ENCODE results near the gene RBMS1.
"Not testable (repeated sequence)": the region's sequence is repeated elsewhere in the genome, so short reads cannot be mapped to it uniquely, and the experiment has no call there.

Gene RBMS1

DNA sequence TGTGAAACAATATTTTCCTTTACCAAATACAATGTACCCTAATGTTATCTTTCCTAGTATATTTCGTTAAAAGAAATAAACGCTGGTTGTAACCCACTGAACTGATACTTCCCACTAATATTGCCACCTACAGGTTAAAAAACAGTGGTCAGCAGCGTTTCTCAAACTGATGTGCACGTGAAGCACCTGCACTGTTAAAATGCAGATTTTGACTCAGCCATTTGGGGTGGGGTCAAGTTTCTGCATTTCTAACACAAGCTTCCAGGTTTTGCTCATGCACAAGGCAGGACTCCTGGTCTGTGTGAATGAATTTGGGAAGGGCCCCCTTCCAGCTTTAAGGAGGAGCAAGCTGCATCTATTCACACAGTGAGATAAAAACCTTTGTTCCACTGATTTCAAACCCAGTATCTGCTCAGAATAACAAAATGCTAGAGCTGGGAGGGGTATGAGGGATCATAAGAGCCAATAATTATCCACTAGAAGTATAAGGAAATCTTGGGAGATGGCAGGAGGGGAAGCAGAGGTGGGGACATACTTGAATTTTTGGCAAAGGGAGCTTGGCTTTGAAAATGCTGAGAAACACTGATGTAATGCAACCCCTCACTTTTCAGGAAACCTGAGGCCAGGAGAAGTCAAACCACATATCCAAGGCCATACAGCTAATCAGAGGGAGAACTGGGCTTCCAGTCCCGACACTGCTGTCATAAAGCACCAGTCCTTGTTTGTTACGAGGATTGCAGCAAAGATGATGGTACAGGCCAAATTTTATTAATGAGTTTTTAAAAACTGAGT lies 116.2 kb downstream of the RBMS1 start:
- no peak for DNase-seq

DNA sequence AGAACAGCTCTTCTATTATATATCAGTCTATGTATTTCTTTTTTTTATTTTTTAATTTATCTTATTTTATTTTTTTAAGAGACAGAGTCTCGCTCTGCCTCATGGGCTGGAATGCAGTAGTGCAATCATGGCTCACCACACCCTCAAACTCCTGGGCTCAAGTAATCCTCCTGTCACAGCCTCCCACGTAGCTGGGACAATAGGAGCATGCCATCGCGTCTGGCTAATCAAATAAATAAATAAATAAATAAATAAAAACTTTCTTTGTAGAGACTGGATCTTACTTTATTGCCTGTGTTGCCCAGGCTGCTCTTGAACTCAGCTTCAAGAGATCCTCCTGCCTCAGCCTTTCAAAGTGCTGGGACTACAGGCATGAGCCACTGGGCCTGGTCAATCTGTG lies 117.0 kb downstream of the RBMS1 start:
- DNase-seq = no peak

DNA sequence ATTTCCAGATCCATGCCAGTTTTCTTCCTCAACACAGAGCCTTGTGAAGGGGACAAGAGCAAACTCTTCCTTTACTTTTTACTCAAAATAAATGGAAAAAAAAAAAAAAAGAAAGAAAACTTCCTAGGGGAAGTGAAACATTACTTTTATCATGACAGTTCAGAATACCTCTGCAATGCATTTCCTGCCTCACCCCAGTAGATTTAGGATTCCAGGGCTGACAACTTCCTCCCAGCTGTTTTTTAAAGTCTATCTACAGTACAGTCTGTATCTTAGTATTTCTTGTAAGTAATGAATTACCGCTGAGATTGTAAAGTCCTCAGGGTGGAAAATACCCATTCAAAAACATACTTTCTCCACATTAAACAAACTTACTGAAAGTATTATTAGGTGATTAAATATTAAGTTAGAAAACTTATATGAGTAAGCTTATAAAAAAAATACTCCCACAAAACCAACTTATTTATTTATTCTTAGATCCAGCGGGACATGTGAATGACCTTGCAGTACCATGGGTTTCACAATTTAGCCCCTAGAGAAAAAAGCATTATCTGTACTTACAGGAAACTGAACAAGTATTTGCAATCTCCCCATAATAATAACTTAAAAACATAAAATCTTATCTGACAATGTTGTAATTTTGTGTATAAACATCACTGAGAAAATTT lies 117.7 kb downstream of the RBMS1 start:
- peak; percentile 59 for DNase-seq

DNA sequence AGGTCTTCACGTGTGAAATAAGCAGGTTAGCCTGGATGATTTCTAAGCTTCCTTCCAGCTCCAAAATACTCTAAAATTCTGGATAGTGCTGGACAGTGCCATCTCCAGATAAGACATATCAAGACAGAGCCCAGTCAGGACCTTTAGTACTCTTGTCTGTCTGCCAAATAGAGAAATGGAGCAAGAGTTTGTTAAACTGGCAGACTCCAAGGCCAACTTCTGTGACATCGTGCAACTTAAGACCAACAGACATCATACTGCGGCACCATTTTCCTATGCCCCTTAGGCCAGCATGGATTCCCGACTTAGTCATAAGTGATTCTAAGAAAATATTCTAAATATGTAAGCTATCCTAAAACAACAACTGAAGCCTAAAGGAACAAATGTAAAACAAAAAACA lies 118.6 kb downstream of the RBMS1 start:
- DNase-seq = peak; percentile 50

DNA sequence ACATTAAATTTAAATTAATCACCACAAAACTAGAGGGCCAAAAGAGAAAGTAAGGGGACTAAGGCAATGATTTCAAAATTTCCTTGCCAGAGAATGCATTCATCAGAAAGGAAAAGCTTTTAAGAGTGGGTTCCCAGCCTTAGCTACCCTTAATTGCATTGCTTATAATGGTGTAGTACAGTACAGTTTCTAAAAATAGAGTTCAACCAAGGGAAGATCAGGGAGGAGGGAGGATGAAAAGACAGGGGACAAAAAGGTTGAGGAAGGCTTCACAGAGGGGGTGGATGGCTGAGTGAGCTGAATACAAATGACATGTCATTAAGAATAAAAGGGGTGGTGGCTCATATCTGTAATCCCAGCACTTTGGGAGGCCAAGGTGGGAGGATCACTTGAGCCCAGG lies 119.9 kb downstream of the RBMS1 start:
- no peak for DNase-seq

DNA sequence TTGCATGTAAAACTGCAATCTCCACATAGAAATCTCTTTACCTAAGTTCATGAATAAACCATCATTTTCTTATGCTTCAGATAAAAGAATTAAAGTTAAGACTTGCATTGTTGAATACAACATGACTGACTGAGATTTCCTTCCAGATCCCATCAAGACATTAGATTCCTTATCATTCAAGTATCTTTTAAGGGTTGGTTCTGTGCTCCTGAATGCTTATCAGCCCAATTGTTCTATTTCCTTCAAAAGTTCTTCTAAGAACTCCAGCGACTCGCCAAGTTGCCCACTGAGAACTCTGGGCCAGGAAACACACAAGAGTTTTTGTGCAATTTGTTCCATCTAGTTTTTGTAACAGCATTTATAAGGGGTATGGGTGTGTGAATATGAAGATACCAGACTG lies 120.3 kb downstream of the RBMS1 start:
- no peak for DNase-seq

DNA sequence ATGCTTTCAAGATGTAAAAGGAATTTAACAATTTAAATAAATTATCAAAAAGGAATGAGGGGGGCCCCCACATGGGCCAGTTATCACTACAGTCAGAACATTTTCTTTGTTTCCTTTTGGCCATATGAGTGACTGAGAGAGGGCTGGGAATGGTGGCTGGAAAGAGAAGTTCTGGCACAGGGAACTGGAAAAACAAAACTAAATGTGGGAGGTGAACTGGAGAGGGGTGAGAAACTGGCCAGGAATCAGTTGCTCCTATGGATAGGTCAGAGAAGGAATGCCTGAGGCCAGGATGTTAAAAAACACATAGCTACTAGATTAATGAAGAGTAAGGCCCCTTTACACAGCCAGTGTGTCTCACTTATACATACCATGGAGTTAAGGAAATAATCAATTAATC lies 121.0 kb downstream of the RBMS1 start:
- DNase-seq = peak; percentile 75

DNA sequence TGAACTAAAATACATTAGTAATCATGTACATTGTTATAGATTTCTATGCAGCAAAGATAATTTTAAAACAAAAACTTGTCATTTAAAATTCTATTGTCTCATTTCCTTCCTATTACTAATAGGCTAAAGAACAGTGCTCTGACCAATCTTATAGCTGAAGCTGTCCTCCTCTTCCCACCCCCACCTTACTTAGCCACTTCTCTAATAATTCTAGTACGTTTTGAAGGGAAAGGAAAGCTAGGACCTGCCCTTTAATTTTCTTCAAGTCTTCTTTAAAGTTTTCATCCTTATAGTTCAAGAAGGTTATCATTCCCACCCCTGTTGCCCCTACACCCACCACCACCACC lies 121.6 kb downstream of the RBMS1 start:
- no peak for DNase-seq

DNA sequence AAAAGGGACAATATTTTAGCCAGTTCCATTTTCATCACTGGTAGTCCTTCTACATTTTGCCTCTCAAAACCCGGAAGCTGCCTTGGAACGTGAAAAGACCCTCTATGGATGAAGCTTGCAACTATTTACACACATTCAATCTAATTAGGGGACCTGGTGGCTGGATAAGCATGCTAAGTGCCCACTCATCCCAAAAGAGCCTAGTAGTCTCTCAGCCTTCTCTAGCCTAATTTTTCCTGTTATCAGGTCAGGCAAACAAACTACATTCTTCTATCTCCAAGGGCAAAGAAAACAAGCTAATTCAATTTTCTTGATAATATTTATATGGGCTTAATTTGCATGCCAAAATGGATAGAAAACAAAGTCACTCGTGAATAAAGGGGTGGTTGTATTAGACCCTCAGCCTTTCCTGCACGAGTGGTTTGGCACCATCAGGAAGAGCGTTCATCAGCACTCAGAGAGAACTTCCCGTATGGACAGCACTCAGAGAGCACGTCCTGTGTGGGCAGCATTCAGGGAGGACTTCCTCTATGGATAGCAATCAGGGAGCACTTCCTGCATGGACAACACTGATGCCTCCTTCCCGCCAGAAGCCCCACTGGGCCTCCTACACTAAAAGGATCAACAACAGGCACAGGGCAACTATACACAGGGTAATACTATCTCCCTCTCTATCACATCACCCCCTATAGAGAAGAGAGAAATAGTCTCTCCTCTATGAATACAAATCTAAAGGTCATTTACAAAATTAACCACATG lies 122.2 kb downstream of the RBMS1 start:
- DNase-seq = no peak

DNA sequence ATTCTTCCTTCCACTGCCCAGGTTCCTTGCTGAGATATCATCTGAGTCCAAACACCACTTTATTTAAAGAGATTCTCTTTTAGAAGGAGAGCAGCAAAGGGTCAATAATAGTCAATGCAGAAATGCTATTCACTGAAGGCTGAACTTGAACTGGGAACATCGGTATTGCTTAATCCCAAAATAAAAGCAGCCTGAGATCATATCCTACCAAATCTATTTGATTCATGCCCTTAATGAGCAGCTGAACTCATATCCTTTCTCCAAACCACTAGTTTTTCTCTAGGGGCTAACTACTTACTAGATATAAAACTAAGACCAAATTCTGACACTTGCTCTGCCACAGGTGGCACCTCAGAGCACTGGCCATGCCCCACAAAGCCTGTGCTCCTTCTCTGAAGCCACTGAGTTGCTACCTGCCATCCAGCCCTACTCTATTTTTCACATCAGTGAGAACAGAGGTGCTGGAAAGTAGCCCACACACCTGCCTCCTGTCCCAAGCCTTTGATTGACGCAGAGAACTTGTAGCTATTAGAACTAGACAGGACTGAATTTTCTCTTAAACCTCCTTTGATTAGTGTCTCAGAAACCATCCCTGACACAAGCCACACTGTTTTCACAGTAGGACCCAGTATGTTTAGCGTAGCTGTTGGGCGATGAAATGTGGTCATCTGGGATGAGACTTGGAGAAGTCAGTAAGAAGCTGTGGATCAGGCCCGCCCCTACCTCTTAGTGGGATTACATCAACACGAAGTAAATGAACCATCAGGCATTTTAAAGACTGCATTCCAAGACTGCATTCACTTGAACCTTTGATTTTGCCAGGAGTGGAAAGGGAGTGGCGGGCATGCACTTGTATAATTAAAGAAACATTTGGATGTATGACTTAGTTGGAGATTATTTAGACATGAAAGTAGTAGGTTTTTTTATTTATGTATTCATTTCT lies 124.3 kb downstream of the RBMS1 start:
- peak; percentile 55 for DNase-seq

DNA sequence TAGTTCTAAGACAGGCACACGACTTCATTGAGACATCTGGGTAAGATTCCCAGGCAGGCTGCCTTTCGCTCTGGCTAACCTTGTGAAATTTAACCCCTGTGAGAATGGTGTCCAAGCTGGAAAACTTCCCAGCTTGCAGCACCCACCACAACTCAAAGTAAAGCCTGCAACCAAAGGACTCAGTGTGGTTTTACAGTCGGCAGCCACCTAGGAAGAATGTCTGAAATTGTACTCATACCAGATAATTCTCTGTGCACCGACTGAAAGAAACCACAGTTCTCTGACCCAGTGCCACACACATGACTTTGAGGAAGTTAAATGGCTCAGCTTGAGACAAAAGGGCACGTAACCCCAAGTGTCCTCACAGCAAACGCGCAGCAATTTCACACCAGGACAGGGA lies 125.7 kb downstream of the RBMS1 start:
- DNase-seq = peak; percentile 98

DNA sequence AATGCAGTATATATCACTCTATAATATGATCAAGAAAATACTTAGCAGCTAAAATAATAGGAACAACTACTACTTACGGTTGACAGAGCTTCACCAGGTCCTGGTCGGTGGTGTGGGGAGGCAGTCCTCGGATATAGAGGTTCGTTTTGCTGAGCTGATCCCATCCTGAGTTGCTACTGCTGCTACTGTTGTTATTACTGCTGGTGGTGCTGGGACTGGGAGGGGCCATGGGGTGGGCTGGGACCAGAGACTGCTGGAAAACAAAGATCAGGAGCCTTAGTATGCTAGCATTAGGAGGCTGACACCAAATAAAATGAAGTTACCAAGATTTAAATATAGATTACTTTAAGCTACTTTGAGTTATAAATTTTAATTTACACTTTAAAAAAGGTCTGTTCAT lies 126.5 kb downstream of the RBMS1 start:
- not testable (repeated sequence) for DNase-seq

DNA sequence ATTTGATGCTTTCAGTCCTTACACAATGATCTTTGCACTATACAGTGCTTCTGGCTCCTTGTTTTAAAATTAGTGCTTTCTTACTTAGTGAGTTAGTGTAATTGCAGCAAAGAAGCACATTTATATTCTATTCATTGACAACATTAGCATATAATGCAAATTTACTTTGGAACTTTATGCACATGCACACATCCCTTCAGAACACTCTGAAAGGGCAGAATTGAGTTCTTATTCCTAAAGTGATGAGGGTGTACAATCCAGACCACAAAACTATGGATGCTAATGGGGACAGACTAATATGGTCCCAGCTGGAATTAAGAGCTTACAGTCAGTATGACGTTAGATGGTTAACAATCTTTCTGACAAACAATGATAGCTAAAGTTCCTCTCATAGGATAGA lies 127.1 kb downstream of the RBMS1 start:
- DNase-seq = no peak

DNA sequence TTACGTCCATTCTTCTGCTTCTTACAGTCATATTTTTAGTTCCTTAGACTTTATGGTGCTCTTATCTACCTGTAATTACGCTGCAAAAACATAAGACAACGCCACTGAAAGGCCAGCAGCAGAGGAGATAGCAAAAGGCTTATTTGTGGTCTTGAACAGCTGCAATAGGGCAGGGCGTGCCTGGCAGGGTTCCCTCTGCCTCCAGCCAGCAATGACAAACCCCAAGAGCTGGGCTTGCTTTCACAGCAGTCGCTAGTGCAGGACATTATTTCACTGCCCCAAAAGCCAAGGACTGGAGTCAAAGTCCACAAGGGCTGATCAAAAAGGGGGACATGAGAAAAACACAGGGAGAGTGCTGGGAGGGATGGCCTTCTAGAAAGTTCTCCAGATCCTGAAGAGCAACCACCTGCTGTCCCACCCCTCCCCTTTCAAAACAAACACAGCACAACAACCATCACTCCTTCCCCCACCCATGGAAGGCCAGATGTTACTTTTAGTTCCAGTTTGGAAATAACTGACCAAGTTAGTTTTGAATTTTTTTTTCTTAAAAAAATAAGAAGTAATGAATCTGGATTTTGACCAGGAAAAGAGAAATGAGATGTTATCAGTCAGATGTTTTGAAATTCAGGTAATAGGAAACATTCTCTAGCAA lies 127.8 kb downstream of the RBMS1 start:
- no peak for DNase-seq

DNA sequence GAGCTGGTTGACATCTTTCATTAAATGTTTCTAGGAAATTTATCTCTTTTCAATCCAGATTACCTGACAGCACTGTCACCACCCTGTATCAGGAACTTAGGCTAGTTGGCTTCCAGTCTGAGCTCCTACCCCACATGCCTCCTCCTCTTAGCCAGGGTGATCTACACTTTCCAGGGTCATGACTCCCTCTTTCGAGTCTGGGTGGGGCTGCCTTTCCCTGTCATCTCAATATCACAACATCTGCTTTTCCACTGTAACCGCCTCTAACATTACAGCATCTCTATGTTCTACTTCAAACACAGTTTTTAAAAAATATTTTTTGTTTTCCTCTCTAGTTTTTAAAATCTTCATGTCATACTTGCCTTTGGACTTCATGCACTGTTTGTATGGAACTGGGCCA lies 129.2 kb downstream of the RBMS1 start:
- no peak for DNase-seq

DNA sequence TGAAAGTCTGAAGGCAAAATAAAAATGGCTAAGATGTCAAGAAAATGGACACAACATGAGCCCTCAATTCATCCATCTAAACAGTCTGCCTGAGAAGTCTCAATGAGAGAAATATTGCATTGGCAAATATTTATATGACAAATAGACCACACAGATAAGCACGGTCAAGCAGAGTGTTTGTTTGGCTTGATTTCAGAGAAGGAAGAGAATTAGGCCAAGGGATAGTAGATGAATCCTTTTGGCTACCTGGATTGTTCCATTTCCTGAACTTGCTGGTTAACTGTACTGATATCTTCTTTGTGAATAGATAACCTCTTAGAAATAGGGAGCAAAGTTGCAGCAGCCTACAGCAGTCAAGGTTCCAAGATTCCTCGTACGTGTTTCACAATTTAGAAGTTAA lies 129.6 kb downstream of the RBMS1 start:
- DNase-seq = no peak

DNA sequence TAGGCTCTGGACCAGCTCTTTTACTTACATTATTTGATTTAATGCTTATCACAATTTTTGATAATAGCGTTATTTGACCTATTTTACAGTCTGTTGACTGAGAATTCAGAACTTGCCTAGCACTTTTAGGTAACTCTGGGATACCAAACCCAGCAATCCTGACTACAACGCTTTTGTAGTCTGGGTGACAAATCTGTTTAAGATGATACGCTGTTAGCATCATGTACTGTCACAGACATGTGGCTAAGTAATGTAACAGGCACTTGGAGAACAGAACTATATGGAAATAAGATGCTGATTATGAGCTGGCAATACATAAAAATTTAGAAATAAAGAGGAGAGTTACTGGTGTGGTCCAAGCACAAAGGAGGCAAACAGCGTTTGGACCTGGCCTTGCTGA lies 130.6 kb downstream of the RBMS1 start:
- DNase-seq = no peak

DNA sequence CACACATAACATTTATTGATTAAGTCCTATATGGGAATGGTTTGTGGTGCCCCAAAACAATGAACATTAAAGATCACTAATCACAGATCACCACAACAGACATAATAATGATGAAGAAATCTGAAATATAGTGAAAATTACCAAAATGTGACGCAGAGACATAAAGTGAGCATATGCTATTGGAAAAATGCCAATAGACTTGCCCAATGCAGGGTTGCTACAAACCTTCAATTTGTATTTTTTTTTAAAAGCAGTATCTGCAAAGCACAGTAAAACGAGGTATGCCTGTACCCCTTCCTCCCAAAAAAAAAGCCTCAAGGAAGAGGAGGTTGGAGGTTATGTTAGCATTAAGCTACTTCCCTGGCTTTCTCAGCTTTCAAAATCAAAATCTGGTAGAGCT lies 131.1 kb downstream of the RBMS1 start:
- no peak for DNase-seq

DNA sequence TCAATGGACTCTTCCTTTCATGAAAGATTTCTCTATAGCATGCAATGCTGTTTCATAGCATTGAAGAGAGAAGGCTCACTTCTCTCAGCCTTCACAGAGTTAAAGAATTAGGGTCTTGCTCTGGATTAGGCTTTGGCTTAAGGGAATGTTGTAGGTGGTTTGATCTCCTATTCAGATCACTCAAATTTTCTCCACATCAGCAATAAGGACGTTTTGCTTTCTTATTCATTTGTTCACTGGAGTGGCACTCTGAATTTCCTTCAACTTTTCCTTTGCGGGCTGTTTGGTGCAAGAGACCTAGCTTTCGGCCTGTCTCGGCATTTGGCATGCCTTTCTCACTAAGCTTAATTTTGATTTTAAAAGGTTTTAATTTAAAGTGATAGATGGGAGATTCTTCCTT lies 131.6 kb downstream of the RBMS1 start:
- DNase-seq = no peak

DNA sequence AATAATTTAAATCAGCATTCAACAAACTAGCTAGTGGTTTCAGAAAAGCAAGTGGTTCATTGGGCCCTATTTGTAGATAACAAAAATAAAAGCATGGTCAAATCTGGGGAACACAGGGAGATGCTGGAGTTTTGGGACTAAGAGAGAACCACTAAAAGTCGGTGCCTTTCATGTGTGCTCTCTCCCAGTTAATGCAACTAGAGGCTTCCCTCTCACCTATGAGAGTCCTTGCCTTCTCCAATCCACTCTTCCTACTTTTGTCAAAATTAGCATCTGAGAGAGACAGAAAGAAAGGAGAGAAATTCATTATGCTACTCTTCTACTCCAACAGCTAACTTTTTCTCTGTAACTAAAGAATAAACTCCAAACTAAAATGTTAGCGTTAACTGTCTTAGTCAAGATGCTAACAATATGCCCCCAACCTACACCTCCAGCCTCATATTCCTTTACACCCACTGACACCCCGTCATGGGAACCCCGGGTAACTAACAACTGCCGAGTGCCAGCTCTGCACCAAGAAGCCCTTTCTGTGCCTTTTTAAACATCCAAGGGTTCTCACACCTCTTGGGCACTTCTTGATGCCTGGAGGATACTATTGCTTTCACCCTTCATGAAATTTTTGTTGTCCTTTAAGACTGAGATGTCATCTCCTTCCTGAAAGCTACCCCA lies 133.4 kb downstream of the RBMS1 start:
- no peak for DNase-seq

DNA sequence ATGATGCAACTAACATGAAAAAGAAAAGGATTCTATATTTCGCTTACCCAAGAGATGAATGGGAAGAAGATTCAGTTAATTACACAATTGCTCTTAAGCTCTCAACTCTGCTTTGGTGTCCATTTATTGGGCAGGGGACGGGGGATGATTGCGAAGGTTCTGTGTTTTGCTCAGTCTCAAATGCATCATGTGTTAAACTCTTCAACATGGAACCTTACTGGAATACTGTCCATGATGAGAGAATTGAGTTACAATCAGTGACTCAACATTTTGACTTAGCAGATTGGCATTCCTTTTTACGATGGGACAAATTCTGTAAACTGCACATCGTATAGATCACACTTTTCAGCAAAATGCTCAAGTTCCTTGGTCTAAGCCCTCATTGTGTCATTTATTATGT lies 135.6 kb downstream of the RBMS1 start:
- peak; percentile 79 for DNase-seq

DNA sequence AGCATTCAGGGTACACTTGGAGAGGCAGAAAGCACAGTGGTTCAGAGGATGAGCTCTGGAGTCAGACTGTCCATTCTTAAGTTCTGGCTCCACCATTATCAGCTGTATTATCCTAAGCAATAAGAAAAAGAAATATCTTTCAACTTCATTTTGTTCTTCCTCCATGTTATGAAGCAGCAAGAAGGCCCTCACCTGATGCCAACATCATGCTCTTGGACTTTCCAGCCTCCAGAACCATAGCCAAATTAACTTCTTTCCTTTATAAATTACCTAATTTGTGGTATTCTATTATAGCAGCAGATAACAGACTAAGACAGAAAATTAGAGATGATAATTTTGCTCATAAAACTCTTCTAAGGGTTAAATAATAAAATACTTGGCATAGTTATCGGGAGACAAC lies 137.1 kb downstream of the RBMS1 start:
- DNase-seq = no peak

All from fibroblast of upper back skin (primary cell).